ENCODE measurements around the gene AFF3. TPM values are rescaled to one million over a fixed set of nuclear protein-coding genes. Genes with fewer than 3 reads are reported as not detected.

AFF3 gene
- total and polyA plus RNA-seq, 10 donors: 6.0 to 92.2 (median 64.0) TPM

DNA sequence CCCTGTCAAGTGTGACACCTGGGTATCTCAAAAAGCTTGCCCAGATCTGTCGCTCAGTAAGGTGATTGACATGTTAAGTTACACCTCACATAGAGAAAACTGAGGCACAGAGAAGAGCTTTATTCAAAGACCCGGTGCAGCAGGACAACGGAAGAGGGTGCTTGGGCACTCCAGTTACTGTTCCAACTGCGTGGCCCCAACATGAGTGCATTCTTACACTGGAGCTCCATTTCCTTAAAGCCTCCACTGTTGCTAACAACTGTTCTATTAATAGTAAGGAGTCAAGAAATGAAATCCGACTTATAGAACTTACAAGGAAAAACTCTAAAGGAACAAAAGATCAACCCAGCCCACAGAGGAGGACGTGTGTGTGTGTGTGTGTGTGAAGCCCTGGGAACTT lies 597.8 kb downstream of the AFF3 start:
- H3K4me1 ChIP-seq: no peaks in the 10 kb centered on the region
- TF ChIP-seq, protein P1, sequence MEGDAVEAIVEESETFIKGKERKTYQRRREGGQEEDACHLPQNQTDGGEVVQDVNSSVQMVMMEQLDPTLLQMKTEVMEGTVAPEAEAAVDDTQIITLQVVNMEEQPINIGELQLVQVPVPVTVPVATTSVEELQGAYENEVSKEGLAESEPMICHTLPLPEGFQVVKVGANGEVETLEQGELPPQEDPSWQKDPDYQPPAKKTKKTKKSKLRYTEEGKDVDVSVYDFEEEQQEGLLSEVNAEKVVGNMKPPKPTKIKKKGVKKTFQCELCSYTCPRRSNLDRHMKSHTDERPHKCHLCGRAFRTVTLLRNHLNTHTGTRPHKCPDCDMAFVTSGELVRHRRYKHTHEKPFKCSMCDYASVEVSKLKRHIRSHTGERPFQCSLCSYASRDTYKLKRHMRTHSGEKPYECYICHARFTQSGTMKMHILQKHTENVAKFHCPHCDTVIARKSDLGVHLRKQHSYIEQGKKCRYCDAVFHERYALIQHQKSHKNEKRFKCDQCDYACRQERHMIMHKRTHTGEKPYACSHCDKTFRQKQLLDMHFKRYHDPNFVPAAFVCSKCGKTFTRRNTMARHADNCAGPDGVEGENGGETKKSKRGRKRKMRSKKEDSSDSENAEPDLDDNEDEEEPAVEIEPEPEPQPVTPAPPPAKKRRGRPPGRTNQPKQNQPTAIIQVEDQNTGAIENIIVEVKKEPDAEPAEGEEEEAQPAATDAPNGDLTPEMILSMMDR (IDR thresholded peaks at IDR 0.05 in 8 of 11, conservative IDR thresholded peaks at IDR 0.05 in 3 of 11): no peak
- no peak for TF ChIP-seq POLR2AphosphoS5 (IDR thresholded peaks at IDR 0.05)
- no peak for TF ChIP-seq POLR2A (IDR thresholded peaks at IDR 0.05)
- peaks cover 0 to 33% (median 2%) of the 10 kb centered on the region in 6 donors for H3K36me3 ChIP-seq
- intact Hi-C loops (cut with DNase I; ENCODE audit: low total_unique reads): no loop called here
- no peaks in the 10 kb centered on the region for H3K9me3 ChIP-seq
- 80 to 87% (median 83%) methylated on average over 6 of the region's 6 CpGs for WGBS, 5 donors
- DNase-seq: no peak
- no peak overlapping the region for H3K27ac ChIP-seq
- no peak overlapping the region for H3K4me3 ChIP-seq
- peaks cover 0 to 4% (median 0%) of the 10 kb centered on the region in 7 donors for H3K27me3 ChIP-seq (replicated peaks in 1 of 7)

DNA sequence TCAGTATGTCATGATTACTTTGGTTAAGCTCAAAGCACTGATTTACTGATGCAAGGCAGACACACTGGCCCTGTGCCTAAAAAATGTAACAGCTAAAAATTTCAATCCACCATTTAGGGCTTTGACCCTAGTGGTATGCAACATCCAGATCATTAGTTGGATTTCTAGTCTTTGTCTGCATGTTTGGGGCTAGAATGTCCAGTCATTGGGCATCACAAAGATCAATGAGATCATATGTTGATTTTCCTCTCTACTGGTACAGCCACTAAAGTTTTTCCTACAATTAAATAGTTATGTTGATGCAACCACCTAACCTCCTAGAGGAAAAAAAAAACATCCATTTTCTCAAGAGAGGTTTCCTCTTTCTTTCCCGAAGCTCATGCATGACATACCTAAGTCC lies 599.1 kb downstream of the AFF3 start:
- 26 to 48% (median 44%) methylated on average over 1 of the region's 1 CpG for WGBS, 5 donors
- Histone ChIP-seq H3K4me3 (no peak overlapping the region), H3K27me3 (replicated peaks in 1 of 7) (peaks cover 0 to 4% (median 0%) of the 10 kb centered on the region in 7 donors), H3K4me1 (no peaks in the 10 kb centered on the region), H3K27ac (no peak overlapping the region), H3K36me3 (peaks cover 0 to 19% (median 0%) of the 10 kb centered on the region in 6 donors), H3K9me3 (no peaks in the 10 kb centered on the region)
- TF ChIP-seq, protein P1 (IDR thresholded peaks at IDR 0.05 in 8 of 11, conservative IDR thresholded peaks at IDR 0.05 in 3 of 11): no peak
- TF ChIP-seq POLR2A (IDR thresholded peaks at IDR 0.05) (no peak), POLR2AphosphoS5 (IDR thresholded peaks at IDR 0.05) (no peak)
- no peak for DNase-seq
- intact Hi-C loops (cut with DNase I; ENCODE audit: low total_unique reads): no loop called here

DNA sequence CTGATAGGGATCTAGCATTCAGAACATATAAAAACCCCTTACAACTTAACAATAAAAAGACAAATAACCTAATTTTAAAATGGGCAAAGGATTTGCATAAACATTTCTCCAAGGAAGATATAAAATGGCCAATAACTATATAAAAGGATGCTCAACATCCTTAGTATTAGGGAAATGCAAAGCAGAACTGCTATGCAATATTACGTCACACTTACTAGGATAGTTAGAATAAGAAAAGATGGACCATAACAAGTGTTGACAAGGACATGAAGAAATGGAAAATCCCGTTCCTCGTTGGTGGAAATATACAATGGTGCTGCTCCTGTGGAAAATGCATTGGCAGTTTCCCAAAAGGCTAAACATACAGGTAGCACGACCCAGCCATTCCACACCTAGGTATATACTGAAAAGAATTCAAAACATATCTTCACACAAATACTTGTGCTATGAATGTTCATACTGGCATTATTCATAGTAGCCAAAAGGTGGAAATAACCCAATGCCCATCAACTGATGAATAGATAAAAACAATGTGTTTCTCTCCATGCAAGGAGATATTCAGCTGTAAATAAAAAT lies 604.4 kb downstream of the AFF3 start:
- no peak for DNase-seq
- WGBS, 5 donors: 86 to 96% (median 91%) methylated on average over 4 of the region's 4 CpGs
- TF ChIP-seq, protein P1 (IDR thresholded peaks at IDR 0.05 in 8 of 11, conservative IDR thresholded peaks at IDR 0.05 in 3 of 11): no peak

DNA sequence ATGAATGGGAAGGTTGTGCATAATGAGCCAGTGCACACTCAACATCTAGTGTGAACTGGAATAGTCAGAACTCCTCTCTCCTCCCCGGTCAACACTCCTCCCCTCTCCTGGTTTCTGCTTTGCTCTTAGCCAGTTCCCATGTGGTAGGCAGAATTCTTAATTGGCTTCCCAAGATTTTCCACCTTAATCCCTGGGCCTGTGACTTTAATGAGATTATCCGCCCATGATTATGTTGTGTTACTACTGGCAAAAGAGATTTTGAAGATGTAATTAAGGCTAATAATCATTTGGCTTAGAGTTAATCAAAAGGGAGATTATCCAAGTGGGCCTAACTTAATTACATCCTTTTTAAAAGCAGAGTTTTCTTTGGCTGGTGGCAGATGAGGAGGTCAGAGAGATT lies 618.3 kb downstream of the AFF3 start:
- Histone ChIP-seq H3K4me1 (no peaks in the 10 kb centered on the region), H3K27ac (no peak overlapping the region), H3K4me3 (no peak overlapping the region), H3K36me3 (no peaks in the 10 kb centered on the region), H3K27me3 (replicated peaks in 1 of 7) (peaks cover 0 to 5% (median 0%) of the 10 kb centered on the region in 7 donors), H3K9me3 (no peaks in the 10 kb centered on the region)
- 85 to 98% (median 92%) methylated on average over 2 of the region's 2 CpGs for WGBS, 5 donors
- no peak for DNase-seq
- no peak for TF ChIP-seq POLR2A (IDR thresholded peaks at IDR 0.05)
- intact Hi-C loops (cut with DNase I; ENCODE audit: low total_unique reads): no loop called here

More for the DNA sequence above, 604.4 kb downstream of the AFF3 start:
- Histone ChIP-seq H3K9me3 (peaks cover 0 to 15% (median 0%) of the 10 kb centered on the region in 8 donors), H3K27ac (no peak overlapping the region), H3K4me3 (no peak overlapping the region), H3K36me3 (no peaks in the 10 kb centered on the region), H3K4me1 (no peaks in the 10 kb centered on the region), H3K27me3 (replicated peaks in 1 of 7) (peaks cover 0 to 5% (median 0%) of the 10 kb centered on the region in 7 donors)
- intact Hi-C loops (cut with DNase I; ENCODE audit: low total_unique reads): no loop called here

Data from spleen (tissue), 11 donors.